ENCODE measurements around the gene RPL38.

- TF ChIP-seq POLR2AphosphoS5 (IDR thresholded peaks at IDR 0.05; ENCODE audit: low read depth, low read length) = no peak
- no peak for TF ChIP-seq GABPA (IDR thresholded peaks at IDR 0.05; ENCODE audit: low read depth)
- no peak for TF ChIP-seq EP300 (IDR thresholded peaks at IDR 0.05; ENCODE audit: borderline replicate concordance in 1 of 2, low read depth in 1 of 2, low read length in 1 of 2)
- TF ChIP-seq RAD21 (IDR thresholded peaks at IDR 0.05; ENCODE audit: low read length) = no peak
- no peak for TF ChIP-seq CTCF (IDR thresholded peaks at IDR 0.05)
- no peak for TF ChIP-seq CHD2 (IDR thresholded peaks at IDR 0.05; ENCODE audit: low read length, partially characterized antibody)
- no peak for TF ChIP-seq TCF12 (IDR thresholded peaks at IDR 0.05)
- no peak for TF ChIP-seq MXI1 (IDR thresholded peaks at IDR 0.05; ENCODE audit: low read depth, low read length)
- TF ChIP-seq REST (IDR thresholded peaks at IDR 0.05; ENCODE audit: low read depth, low read length) = no peak
- TF ChIP-seq MAX (IDR thresholded peaks at IDR 0.05; ENCODE audit: low read depth) = no peak
Measured at GRCh38 chr17:74252211-74252610, 48.7 kb downstream of the RPL38 start.

Measured in SK-N-SH (cell line).